HTR-8/SVneo (cell line): ENCODE measurements around the gene HYKK.

Experiments
- DNase-seq: peaks from one replicate; pipeline ENCODE4 v3.0.0; 2011; ENCODE audit warnings: low spot score, mixed read lengths; ENCODE audit not compliant: insufficient read length
- FAIRE-seq: peaks from 2 replicates; lab custom pipeline; 2011; peaks lifted over from hg19 to GRCh38; lab: Jason Lieb, UNC

Gene HYKK

DNA sequence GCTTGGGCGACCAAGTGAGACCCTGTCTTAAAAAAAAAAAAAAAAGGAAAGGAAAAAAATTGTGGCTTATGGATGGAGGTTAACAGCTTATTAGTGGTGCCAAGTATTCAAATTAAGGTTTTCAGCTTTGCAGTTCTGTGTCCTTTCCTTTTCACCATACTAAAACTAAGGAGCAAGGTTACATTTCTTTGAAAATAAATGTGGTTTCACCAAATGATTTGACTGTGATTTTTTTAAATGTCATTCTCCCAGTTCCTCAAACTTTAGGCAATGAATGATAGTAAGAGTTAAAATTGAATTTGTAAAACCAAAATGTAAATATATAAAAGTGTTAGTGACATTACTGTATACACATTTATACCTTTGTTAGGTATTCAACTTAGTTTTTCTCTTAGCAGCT lies 67.6 kb downstream of the HYKK start:
- FAIRE-seq = no peak
- no peak for DNase-seq
